HS-27A (cell line): Measurements from ENCODE around the gene HYAL2.

Experiments
- DNase-seq: peaks from one replicate; pipeline ENCODE4 v3.0.0-alpha.2; 2012; ENCODE audit warnings: low read depth, missing footprints

Gene HYAL2

DNA sequence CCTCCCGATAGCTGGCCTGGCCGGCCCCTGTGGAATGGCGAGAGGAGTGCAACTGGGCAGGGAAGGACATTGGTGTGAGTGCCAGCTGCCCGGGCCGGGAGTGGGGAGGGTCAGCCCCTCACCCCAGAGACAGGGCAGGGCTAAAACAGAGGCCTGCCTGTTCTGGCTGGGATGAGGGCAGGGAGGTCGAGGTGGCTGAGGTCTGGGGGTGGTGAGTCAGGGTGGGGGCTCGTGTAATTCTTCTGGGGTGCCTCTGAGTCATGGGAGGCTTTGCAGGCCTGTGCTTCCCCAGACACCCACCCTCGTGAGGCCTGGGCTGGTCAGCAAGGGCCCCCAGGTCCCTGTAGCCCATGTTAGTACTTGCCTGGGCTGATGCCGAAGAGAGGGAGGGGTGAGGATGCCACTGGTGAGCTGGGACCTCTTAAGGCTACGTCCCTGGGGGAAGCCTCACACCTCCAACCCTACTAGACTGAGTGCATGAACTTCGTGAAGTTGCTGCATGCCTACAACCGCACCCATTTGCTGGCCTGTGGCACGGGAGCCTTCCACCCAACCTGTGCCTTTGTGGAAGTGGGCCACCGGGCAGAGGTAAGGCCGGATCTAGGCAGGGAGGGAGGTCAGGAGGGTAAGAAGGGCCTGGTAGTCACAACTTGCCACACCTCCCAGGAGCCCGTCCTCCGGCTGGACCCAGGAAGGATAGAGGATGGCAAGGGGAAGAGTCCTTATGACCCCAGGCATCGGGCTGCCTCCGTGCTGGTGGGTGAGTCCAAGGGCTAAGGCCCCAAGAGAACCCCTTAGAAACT, 51.9 kb downstream of the HYAL2 start:
- DNase-seq, result no peak

DNA sequence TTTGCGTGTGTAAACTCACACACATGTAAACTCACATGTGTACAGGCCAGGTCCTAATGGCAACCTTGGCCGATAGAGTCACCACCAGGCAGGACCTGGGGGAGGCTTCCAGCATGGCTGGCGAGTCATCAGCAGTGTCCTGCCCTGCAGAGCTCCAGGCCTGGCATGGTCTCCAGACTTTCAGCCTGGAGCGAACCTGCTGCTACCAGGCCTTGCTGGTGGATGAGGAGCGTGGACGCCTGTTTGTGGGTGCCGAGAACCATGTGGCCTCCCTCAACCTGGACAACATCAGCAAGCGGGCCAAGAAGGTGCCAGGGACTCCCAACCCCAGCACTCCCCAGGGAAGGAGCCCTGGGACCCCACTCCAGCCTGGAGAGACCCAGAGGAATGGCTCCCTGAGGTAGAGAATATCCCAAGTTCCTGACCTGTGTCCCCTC, 52.5 kb downstream of the HYAL2 start:
- DNase-seq, result no peak

DNA sequence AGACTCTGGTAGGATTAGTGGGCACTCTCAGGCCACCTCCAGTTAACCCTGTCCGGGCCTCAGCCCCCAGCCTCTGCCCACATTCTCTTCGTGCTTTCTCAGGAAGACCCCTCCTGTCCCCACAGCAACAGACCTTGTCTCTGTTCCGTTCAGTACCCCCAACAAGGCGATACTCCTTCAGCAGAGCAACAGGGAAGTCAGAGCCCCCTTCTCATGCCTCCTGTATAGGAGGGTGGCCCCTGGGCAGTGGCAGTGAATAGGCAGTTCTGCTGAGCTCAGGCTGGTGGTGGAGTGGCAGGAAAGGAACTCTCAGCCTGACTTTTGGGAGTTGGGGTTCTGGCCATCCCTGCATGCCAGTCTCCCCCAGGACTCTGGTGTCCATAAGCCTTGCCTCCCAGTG, 53.1 kb downstream of the HYAL2 start:
- DNase-seq, result no peak

DNA sequence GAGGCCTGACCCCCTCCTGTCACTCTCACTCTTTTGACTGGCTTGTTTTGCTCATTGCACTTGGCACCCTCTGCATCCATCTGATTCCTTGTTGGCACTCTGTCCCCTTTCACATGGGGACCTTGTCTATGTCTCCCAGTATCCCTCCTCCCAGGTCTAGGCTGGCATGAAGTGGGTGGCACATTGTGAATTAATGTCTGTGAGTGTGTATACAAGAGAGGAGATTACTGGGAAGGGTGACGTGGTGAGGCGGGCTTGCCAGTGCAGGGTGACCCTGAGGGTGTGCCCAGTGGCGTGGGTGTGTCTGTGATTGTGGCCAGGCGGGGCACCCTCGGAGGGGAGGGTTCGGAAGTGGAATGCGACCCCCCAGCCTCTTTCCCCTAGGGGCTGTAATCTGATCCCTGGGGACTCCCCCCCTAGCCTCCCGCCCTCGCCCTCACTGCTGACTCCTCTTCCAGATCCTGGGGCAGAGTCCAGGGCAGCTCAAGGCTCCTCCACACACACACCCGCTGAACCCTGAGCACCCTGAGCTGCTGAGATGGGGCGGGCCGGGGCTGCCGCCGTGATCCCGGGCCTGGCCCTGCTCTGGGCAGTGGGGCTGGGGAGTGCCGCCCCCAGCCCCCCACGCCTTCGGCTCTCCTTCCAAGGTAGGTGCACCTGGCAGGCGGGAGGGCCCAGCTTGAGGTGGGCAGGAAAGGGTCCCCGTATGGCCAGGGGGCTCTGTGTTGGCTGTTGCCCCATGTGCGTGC, 53.7 kb downstream of the HYAL2 start, which contains the start of gene SEMA3B:
Gene SEMA3B, plus strand, starts transcription at position 445 of the 749 bp plus-strand sequence. Its CDS starts 94 bp downstream, at position 539.
- DNase-seq, result no peak

DNA sequence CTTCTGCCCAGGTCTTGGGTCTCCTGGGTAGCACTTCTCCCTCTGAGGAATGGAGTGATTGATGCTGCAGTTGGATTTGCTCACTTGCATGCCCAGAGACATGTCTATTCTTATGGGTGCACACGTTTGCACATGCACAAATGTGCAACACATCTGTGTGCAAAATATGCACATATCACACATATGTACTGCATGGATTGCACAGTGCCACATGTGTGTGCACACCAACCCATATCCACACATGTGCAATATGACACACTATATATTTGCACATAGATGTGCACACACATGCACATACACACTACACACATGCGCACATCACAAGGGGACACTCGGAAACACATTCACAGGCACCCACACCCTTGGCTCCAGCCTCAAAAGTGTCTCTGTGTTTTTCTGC, 54.3 kb downstream of the HYAL2 start:
- DNase-seq, result no peak
